Measurements from ENCODE around the gene CFAP46. TPM values are rescaled to one million over a fixed set of nuclear protein-coding genes. Genes with fewer than 3 reads are reported as not detected.
"Not testable (repeated sequence)": the region's sequence is repeated elsewhere in the genome, so short reads cannot be mapped to it uniquely, and the experiment has no call there.

The CFAP46 gene
- total and polyA plus RNA-seq, 2 of the 8 experiments (the other 6 are each of a cell fraction or from before 2014, with no cell fraction given) = 2.6 to 4.8 TPM

GRCh38 chr10:132893786-132894185, 48.6 kb downstream of the CFAP46 start:
- H3K27me3 ChIP-seq (replicated peaks in 1 of 4; ENCODE audit: control insufficient read depth in 3 of 4, extremely low read depth in 1 of 4, insufficient read depth in 3 of 4, low read length in 3 of 4); H2BK15ac ChIP-seq (ENCODE audit: low read length); H3K9ac ChIP-seq (replicated peaks in 1 of 4; ENCODE audit: extremely low read depth in 1 of 4, low read depth in 3 of 4, low read length in 3 of 4); H4K20me1 ChIP-seq (replicated peaks in 1 of 2; ENCODE audit: control insufficient read depth in 1 of 2, insufficient read depth in 2 of 2, low read length in 2 of 2); H2AFZ ChIP-seq (ENCODE audit: low read length); H3K4me2 ChIP-seq (ENCODE audit: insufficient read depth in 1 of 2, low read depth in 2 of 2, low read length in 2 of 2); H3K56ac ChIP-seq (replicated peaks; ENCODE audit: insufficient read length, low read depth, low read length); H3K23me2 ChIP-seq (ENCODE audit: low read depth, low read length); H3K79me1 ChIP-seq (ENCODE audit: low read depth, low read length); H2BK120ac ChIP-seq (replicated peaks; ENCODE audit: low read depth, low read length); H2AK5ac ChIP-seq (ENCODE audit: low read depth, low read length); H4K8ac ChIP-seq (ENCODE audit: extremely low read depth, insufficient read depth, low read length); H2BK20ac ChIP-seq (ENCODE audit: low read length); H3K23ac ChIP-seq (ENCODE audit: insufficient read length); H3K79me2 ChIP-seq (ENCODE audit: control insufficient read depth in 1 of 2, insufficient read depth in 2 of 2, low read length in 2 of 2); H3K4me3 ChIP-seq (ENCODE audit: extremely low read depth in 1 of 4, insufficient read depth in 2 of 4, low read depth in 3 of 4, low read length in 4 of 4); H3K27ac ChIP-seq (ENCODE audit: low read depth, low read length); POLR2A ChIA-PET (ENCODE audit: partially characterized antibody); H3K4ac ChIP-seq (replicated peaks; ENCODE audit: insufficient read length, low read depth, low read length); H3K14ac ChIP-seq (ENCODE audit: insufficient read length); H4K5ac ChIP-seq (ENCODE audit: insufficient read length, low read depth, low read length); H3K36me3 ChIP-seq (ENCODE audit: control insufficient read depth in 2 of 4, insufficient read depth in 4 of 4, low read length in 3 of 4); H3K9me3 ChIP-seq (ENCODE audit: insufficient read depth in 2 of 2, low read depth in 1 of 2, low read length in 1 of 2); H4K91ac ChIP-seq (replicated peaks; ENCODE audit: insufficient read length, low read length): not testable (repeated sequence)
- WGBS, 2 experiments (ENCODE audit: extremely low coverage in 1 of 2, insufficient coverage in 1 of 2, insufficient read length in 1 of 2, insufficient replicate concordance in 2 of 2, low coverage in 1 of 2, low lambda C conversion rate in 2 of 2, missing lambda C conversion rate in 1 of 2) = 70% methylated on average over 6 of the region's 6 CpGs; no CpG with 5 or more reads in 1 of the 2 experiments
- peaks cover 13 to 31% (median 20%) of the 10 kb centered on the region in 4 experiments for H3K4me1 ChIP-seq (replicated peaks in 1 of 4; ENCODE audit: control insufficient read depth in 3 of 4, insufficient read depth in 4 of 4, low read length in 3 of 4)
- DNase-seq (ENCODE audit: low read depth in 1 of 2, low spot score in 2 of 2) = peak in 1 of 2 experiments; percentile 43
- 0 out of 2 replicates have a peak overlapping the region, but pooled peaks have one; percentile 38 for H3K18ac ChIP-seq (ENCODE audit: extremely low read depth, low read length)
- H2BK5ac ChIP-seq (ENCODE audit: low read depth, low read length) = peak overlapping the region; percentile 4; the same call in 1 of the 2 replicates
- CTCF ChIA-PET (ENCODE audit: partially characterized antibody) = interaction anchor here (0.7 to 5.3 kb wide), 18 partner anchors 8 to 981 kb away, joined by 3 to 37 read pairs (median 4); no protein-coding TSS in a partner anchor
- FAIRE-seq = peak; percentile 90
- peak overlapping the region; percentile 44; the same call in 1 of the 2 replicates for H2BK12ac ChIP-seq (ENCODE audit: low read depth, low read length)
- peak; percentile 56 to 97 (median 72) for TF ChIP-seq CTCF (IDR thresholded peaks at IDR 0.05; ENCODE audit: control extremely low read depth in 1 of 3, insufficient read depth in 1 of 3, low read depth in 1 of 3, low read length in 3 of 3)
- peak in 1 of 2 experiments; percentile 37; a peak in 3 of 4 replicates for TF ChIP-seq RAD21 (IDR thresholded peaks at IDR 0.05 in 1 of 2, conservative IDR thresholded peaks at IDR 0.05 in 1 of 2; ENCODE audit: low read depth in 2 of 2, low read length in 2 of 2)
